ENCODE measurements around the gene C9orf153.

- TF ChIP-seq CTCF (conservative IDR thresholded peaks at IDR 0.05; ENCODE audit: low read depth in 2 of 2) (no peak), POLR2AphosphoS5 (IDR thresholded peaks at IDR 0.05; ENCODE audit: low read depth) (no peak), EZH2 (IDR thresholded peaks at IDR 0.05; ENCODE audit: low read depth, unreplicated experiment) (no peak)
These were observed 73.6 kb downstream of the C9orf153 start for GRCh38 chr9:86185872-86186271.

Data from GM23338 (cell line).